Measurements from ENCODE around the gene FMO1. TPM values are rescaled to one million over a fixed set of nuclear protein-coding genes. Genes with fewer than 3 reads are reported as not detected.

The FMO1 gene
- total RNA-seq, 1 experiment from 2014 or later: not detected

DNA sequence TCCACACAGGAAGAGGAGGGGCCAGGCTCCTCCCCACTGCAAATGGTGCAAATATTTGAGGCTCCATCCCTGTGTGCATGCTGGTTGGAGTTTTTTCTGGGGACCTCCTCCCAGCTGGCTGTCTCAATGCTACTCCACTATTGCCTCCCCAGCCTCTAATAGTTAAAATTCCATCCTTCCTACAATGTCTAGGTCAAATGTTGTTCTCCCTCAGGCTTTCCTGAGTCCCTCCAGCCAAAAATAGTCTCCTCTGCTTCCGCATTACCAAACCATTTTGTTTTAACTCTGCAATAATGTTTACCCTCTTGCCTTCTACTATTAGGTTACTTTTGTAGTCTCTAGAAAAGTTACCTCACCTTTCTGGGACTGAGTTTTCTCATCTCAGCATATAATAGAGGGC is 29.6 kb upstream of the FMO1 start:
- no peak for DNase-seq (ENCODE audit: low spot score)
- Histone ChIP-seq H3K4me3 (ENCODE audit: low read depth, low read length, poor library complexity, severe bottlenecking) (no peak overlapping the region), H3K4me1 (ENCODE audit: insufficient read depth, low read length, poor library complexity, severe bottlenecking) (peaks cover 27% of the 10 kb centered on the region), H3K9me3 (ENCODE audit: low read depth, low read length, poor library complexity, severe bottlenecking) (no peaks in the 10 kb centered on the region), H3K36me3 (ENCODE audit: insufficient read depth, low read length, poor library complexity, severe bottlenecking) (no peaks in the 10 kb centered on the region), H3K27ac (ENCODE audit: low read depth, low read length, poor library complexity, severe bottlenecking) (no peak overlapping the region), H3K27me3 (replicated peaks; ENCODE audit: insufficient read depth, low read depth, low read length, poor library complexity) (no peaks in the 10 kb centered on the region)
- CTCF ChIA-PET: no interaction called here
- POLR2A ChIA-PET (ENCODE audit: low non-redundant PET): no interaction called here
- TF ChIP-seq, protein P1, sequence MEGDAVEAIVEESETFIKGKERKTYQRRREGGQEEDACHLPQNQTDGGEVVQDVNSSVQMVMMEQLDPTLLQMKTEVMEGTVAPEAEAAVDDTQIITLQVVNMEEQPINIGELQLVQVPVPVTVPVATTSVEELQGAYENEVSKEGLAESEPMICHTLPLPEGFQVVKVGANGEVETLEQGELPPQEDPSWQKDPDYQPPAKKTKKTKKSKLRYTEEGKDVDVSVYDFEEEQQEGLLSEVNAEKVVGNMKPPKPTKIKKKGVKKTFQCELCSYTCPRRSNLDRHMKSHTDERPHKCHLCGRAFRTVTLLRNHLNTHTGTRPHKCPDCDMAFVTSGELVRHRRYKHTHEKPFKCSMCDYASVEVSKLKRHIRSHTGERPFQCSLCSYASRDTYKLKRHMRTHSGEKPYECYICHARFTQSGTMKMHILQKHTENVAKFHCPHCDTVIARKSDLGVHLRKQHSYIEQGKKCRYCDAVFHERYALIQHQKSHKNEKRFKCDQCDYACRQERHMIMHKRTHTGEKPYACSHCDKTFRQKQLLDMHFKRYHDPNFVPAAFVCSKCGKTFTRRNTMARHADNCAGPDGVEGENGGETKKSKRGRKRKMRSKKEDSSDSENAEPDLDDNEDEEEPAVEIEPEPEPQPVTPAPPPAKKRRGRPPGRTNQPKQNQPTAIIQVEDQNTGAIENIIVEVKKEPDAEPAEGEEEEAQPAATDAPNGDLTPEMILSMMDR (conservative IDR thresholded peaks at IDR 0.05; ENCODE audit: low read depth, low read length): no peak
- TF ChIP-seq EZH2 (IDR thresholded peaks at IDR 0.05; ENCODE audit: borderline replicate concordance, low read depth, low read length, poor library complexity, severe bottlenecking): no peak
- intact Hi-C loops (cut with micrococcal nuclease; ENCODE audit: unreplicated experiment): no loop called here
- BruUV-seq (replicated peaks): no TSS peak

DNA sequence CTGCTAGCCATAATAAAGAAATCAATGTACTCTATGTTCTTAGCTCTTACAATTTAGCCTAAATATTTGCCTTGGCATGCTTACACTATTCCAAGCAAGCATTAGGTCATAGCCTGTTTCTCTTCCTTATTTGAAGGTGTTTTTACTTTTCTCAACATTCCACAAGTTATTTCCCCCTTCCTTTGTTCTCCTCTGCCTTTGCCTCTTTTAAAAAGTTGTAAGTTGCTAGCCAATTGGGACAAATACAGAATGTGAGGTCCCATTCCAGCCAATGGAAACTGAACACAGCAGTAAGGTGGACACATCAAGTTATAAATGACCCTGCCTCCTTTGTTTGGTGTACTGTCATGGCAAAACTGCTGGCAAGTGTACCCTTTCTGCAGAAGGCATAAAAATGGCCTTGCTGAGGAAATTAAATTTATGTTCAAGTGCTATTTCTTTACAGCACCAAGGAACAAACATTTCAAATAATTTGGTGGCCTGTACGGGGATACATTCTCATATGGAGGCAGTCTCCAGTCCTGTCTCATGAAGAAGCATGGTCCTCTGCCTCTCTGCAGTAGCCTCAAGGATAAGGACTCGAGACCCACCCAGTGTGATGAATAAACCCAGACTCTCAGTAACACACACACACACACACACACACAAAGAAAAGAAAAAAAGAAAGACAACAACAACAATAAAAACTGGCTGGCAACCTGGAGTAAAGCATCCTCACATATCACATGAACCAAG is 28.8 kb upstream of the FMO1 start:
- TF ChIP-seq, protein P1 (conservative IDR thresholded peaks at IDR 0.05; ENCODE audit: low read depth, low read length): no peak
- TF ChIP-seq EZH2 (IDR thresholded peaks at IDR 0.05; ENCODE audit: borderline replicate concordance, low read depth, low read length, poor library complexity, severe bottlenecking): no peak
- Histone ChIP-seq H3K27me3 (replicated peaks; ENCODE audit: insufficient read depth, low read depth, low read length, poor library complexity) (no peaks in the 10 kb centered on the region), H3K4me3 (ENCODE audit: low read depth, low read length, poor library complexity, severe bottlenecking) (no peak overlapping the region), H3K4me1 (ENCODE audit: insufficient read depth, low read length, poor library complexity, severe bottlenecking) (peaks cover 27% of the 10 kb centered on the region), H3K9me3 (ENCODE audit: low read depth, low read length, poor library complexity, severe bottlenecking) (no peaks in the 10 kb centered on the region), H3K27ac (ENCODE audit: low read depth, low read length, poor library complexity, severe bottlenecking) (no peak overlapping the region), H3K36me3 (ENCODE audit: insufficient read depth, low read length, poor library complexity, severe bottlenecking) (no peaks in the 10 kb centered on the region)
- POLR2A ChIA-PET (ENCODE audit: low non-redundant PET): no interaction called here
- intact Hi-C loops (cut with micrococcal nuclease; ENCODE audit: unreplicated experiment): no loop called here
- CTCF ChIA-PET: no interaction called here
- no peak for DNase-seq (ENCODE audit: low spot score)
- BruUV-seq (replicated peaks): no TSS peak

DNA sequence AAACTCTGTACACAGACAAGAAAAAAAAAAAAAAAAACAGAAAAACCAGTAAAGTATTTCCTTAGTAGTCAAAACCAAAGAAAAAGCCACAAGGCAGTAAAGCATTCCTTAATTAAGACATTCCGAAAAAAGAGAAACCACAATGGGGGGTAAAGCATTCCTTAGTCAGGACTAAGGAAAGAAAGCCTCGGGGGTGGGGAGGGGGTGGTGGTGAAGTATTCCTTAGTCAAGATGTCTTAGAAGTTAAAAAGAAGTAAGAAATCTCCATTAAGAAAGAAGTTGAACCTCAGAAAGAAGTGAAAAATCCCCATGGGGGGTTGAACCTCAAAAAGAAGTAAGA is 28.2 kb upstream of the FMO1 start:
- BruUV-seq (replicated peaks): TSS peak; percentile 85
- POLR2A ChIA-PET (ENCODE audit: low non-redundant PET): no interaction called here
- H3K4me3 ChIP-seq (ENCODE audit: low read depth, low read length, poor library complexity, severe bottlenecking): no peak overlapping the region
- H3K27me3 ChIP-seq (replicated peaks; ENCODE audit: insufficient read depth, low read depth, low read length, poor library complexity): no peaks in the 10 kb centered on the region
- intact Hi-C loops (cut with micrococcal nuclease; ENCODE audit: unreplicated experiment): no loop called here
- CTCF ChIA-PET: no interaction called here
- peak overlapping the region; percentile 58 for H3K27ac ChIP-seq (ENCODE audit: low read depth, low read length, poor library complexity, severe bottlenecking)
- H3K4me1 ChIP-seq (ENCODE audit: insufficient read depth, low read length, poor library complexity, severe bottlenecking): peaks cover 27% of the 10 kb centered on the region
- DNase-seq (ENCODE audit: low spot score): peak; percentile 68
- no peaks in the 10 kb centered on the region for H3K9me3 ChIP-seq (ENCODE audit: low read depth, low read length, poor library complexity, severe bottlenecking)
- H3K36me3 ChIP-seq (ENCODE audit: insufficient read depth, low read length, poor library complexity, severe bottlenecking): no peaks in the 10 kb centered on the region
- TF ChIP-seq EZH2 (IDR thresholded peaks at IDR 0.05; ENCODE audit: borderline replicate concordance, low read depth, low read length, poor library complexity, severe bottlenecking): no peak
- TF ChIP-seq, protein P1 (conservative IDR thresholded peaks at IDR 0.05; ENCODE audit: low read depth, low read length): no peak
